GM19395 (cell line): ENCODE measurements around the gene RIPPLY3.
A peak's percentile ranks its signal among the peaks of the same experiment; 100 is the strongest.

Source experiments
- ATAC-seq: cut with Tn5 transposase; IDR thresholded peaks from one replicate; pipeline ENCODE4 v1.9.1; 2021; ENCODE audit warnings: mild to moderate bottlenecking, moderate library complexity; ENCODE audit not compliant: unreplicated experiment

Gene RIPPLY3, protein sequence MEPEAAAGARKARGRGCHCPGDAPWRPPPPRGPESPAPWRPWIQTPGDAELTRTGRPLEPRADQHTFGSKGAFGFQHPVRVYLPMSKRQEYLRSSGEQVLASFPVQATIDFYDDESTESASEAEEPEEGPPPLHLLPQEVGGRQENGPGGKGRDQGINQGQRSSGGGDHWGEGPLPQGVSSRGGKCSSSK

DNA sequence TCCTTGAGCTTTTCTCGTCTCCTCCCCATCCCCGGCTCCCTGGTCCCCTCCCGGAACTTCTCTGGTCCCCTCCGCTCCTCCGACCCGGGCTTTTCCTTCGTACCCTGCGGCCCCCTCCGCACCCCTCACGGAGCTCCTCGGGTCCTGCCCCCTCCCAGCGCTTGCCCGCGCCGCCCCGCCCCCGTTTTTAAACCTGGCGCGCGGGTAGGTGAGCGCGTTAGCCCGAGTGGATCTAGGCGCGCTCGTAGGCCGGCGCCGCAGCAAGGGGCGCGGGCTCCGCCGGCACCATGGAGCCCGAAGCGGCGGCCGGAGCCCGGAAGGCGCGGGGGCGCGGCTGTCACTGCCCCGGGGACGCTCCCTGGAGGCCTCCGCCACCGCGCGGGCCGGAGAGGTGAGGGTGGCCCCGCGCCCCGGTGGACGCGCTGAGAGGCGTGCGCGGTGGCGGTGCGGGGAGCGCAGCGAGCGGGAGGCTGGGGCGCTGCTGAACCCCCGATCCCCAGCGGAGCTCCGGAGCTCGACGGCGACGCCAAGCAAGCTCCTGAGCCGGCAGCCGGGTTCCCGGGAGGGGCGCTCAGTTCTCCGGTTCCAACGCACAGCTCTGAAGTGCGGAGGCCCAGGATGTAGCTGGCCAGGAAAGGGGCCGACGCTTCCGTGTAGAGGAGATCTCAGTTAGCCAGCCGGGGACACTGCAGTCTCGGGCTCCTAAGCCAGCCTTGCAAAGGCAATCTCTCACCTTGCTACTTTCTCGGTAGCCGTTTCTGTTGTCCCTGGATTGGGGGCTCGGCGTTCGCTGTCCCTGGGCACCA, at the start of gene RIPPLY3:
TSS of gene RIPPLY3 (plus strand) at position 217 of the 806 bp plus-strand sequence. CDS start at position 288, 71 bp downstream.
- no peak for ATAC-seq

DNA sequence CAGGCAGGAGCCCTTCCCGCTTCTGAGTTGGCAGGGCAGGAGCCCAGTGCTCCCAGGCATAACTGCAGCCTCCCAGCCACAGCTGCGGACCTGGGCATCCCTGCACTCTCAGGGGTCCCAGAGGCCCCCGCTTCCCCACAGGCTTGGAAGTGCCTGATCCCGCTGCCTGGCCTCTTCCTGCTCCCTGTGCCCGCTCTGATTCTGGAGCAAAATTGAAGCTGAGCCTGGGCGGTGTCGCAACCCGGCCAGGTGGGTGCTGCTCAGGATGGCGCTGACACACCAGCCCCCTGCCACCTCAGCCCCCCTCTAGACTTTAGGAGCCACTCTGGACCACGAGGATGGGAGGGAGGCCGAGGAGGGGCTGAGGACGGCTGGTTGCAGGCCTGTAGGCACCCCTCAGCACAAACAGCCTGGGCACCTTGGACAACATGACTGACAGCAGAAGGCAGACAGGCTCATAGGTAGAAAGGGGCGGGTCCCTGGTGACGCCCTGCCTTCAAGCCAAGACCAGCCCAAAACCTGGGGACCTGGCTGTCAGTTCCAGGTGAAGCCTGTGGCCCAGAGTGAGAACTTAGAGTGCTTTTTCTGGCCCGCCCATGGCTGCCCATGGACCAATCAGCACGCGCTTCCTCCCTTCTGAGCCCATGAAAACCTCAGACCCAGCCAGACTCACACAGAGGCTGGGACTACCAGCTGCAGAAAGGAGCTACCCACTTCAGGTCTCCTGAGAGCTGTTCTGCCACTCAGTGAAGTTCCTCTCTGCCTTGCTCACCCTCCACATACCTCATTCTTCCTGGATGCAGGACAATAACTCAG, 47.3 kb upstream of the RIPPLY3 start:
- ATAC-seq: no peak

DNA sequence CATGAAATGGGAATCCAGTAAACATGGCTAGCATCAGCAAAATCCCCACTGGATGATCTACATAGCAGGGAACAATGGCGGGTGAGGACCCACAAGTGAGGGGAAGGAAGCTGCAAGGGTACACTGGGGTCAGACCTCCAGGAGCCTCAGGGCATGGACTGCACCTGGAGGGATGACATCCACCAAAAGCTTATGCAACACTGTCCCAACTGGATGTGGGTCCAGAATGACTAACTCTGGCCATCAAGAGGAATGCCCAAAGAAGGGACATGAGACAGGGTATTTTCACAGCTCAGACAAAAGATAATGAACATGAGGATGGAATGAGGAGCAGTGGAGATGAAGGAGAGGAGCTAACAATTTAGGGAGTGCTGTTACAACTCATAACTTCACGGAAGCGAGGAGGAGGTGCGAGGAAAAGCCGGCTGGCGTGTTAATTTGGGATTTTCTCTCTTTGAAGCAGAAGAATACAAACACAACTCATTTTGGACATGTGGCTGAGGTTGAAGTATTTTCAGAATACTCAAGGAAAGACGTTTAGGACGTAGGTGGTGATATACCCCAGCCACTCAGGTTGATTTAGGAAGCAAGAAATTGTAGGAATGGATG, 45.7 kb upstream of the RIPPLY3 start:
- no peak for ATAC-seq

DNA sequence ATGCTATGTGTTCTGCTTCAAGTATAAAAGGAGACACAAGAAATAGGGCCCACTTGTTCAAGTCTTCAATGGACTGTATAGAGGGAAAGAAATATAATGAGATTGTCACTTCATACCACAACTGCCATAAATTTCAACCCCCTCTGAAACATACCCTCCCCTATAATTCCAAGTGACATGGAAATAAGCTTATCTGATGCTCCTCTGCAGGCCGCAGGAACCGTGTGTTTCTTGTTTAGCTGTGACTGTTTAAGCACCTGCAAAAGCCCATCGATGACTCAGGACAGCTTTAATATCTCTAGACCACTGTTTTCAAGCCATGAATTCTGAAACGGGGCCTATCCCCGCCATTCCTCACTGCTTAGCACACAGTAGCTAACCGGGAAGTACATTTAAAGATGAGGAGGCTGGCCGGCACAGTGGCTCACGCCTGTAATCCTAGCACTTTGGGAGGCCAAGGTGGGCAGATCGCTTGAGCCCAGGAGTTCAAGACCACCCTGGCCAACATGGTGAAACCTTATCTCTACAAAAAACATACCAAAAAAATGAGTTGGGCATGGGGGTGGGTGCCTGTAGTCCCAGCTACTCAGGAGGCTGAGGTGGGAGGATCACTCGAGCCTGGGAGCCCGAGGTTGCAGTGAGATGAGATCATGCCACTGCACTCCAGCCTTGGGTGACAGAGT, 44.3 kb upstream of the RIPPLY3 start:
- ATAC-seq: no peak

DNA sequence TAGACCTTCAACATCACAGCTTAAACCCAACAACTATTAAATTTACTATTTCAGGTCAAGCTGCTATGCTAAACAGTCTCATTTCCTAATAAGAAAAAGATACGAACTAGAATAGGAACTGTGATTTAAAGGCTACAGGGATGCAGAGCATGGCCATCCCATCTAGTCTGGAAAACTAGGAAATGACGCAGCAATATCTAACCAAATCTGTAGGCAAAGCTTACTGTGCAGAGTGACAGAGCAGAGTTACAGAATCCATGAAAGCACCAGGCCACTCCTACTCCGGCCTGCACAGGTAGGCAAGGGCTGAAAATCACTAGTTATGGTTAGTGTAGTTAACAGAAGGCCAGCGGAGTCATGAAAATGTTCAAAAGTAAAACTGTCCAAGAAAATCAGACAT, 42.1 kb upstream of the RIPPLY3 start:
- no peak for ATAC-seq

DNA sequence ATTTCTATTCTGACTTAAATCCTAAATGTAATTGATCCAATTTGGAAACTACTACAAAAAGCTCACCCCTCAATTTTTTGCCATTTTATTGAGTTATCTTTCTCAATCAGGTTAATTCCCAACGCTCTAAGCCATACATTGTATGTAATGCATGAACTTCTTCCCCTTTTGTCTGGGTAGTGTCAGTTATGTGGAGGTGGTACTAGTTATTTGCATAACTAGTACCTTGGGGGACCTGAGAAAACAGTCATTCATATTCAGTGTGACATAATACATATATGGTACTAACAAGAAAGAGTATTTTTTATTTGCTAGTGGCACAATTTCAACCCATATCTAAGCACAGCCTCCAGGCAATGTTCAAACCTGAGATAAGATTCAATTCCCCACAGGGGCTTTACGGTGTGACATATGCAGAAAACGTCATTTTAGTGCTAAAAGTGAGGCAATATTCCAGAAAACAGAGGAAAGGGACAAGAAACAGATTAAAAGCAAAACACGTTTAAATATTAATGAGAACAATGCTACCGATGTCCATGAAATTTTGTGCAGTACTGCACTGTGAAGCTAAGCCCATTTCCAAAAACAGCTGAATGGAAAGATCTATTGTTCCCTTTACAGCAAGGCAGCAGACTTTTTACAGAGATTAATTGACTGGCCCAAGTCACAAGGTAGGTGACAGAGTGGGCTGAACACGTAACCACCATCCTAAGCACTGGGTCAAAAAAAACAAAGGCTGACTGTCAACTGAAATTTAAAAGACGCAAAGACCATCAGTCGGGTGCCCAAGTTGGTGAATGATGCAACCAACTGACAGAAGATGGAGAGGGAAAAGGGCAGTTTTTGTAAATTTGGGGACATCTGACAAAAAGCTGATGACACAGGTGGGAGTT, 41.4 kb upstream of the RIPPLY3 start:
- ATAC-seq: no peak

DNA sequence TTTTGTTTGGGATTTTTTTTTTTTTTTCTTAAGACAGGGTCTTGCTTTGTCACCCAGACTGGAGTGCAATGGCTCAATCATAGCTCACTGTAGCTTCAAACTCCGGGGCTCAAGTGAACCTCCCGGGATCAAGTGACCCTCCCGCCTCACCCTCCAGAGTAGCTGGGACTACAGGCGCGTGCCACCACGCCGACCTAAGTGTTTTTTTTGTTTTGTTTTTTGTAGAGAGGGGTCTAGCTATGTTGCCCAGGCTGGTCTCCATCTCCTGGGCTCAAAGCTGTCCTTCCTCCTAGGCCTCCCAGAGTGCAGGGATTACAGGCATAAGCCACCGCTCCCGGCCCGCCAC, 40.8 kb upstream of the RIPPLY3 start:
- peak; percentile 33 for ATAC-seq

DNA sequence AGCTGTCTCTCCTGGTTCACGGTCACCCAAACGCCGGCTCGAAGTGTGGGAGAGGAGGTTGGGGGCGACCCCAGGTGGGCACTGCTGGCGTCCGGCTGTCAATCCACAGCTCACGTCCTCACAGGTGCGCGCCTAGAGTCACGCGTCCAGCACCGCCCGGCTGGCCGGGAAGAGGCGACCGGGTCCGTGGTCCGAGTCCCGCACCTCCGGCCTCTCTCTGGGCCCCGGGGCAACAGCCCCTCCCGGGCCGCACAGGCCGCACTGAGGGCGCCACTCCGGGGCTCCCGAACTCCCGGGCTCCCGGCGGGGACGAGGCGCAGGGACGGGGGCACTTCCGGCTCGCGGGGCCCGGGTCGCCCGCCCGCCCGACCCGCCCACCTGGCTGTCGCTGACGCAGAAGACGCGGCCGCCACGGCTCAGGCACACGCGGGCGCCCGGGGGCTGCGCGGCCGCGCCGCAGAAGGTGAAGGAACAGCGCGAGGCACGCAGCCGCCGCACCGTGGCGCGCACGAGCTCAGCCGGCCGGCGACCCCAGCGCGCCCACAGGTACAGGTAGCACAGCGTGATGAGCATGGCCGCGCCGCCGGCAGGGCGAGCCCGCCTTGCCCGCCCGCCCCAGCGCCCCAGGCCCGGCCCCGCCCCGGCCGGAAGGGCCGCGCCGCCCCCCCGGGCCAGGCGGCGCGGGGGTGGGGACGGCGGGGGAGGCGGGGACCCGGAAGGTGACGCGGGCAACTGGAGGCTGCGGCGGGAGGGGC, 40.3 kb upstream of the RIPPLY3 start, which contains the start of gene HLCS:
TSS of gene HLCS (minus strand) at position 604 of the 755 bp plus-strand sequence. CDS start at position 573, 31 bp downstream.
- ATAC-seq: peak; percentile 73

DNA sequence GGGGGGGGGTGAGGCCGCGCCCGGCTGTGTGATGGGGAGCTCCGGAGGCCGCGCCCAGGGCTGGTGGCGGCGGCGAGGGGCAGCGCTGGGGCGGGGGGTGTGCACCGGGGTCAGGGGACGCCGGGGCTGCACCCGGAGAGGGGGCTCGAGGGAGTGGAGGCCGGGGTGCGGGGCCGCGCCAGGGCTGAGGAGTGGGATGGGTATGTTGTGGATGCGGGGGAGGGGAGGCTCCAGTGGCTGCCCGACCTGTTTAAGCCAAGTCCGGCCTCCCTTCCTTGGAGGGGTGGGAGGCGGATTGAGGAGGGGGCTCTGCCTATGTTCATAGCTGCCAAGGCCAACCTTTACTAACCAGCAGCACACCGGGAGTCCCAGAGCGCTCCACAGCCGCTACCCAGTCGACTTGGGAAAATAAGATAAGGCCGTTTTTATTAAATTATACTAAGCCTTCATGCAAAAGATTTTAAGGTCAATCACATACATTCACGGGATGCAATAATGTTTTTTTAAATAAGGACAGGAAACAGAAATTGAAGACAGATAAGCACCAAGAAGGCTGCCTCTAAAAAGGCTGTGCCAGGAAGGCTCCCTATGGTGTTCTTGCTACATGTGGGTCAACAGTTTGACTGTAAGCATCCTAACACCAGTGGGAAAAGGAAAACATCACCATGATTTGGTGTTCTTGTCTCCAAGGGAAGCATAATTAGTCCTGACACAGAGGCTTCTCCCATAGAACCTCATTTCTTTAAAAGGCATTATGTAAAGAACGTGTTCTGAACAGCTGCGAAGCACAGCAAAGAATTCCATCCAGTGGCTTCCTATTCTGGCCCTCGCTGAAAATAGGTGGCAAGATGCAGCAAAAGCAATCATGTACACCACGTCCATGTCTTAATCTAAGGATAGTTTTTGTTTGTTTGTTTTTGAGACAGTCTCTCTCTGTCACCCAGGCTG, 39.4 kb upstream of the RIPPLY3 start:
- ATAC-seq: peak; percentile 8

DNA sequence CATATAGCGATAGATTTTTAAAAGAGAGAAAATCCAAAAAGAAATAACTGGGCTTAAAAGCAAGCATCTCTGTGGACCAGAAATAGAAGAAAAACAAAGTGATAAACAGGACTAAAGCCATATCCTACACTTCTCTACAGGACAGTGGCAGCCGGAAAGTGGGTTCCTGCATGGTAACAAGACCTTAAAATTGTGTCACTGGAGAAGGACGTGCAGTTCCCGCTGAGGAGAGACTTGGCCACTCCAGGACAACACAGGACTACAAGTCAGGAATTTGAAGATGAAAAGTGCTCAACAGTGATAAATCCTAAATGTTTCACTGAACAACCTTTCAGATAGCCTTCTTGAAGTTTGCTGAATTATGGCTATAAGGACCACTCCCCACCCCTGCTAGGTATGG, 38.1 kb upstream of the RIPPLY3 start:
- ATAC-seq: no peak

DNA sequence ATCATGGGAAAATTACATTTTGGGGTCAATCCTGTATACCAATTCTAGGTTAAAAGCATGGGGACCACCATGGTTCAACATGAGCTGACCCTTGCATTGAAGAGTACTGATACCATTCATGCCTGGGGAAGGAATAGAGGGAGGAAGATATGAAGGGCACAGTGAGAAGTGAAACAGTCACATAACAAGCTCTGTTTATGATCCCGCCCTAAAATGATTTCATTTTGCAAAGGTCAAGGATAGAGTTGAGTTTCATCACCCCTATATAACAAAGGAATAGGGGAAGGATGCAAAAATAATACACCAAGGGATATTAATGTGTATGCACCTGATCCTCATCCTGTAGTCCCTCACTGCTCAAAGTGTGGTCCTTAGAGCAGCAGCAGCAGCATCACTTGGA, 37.5 kb upstream of the RIPPLY3 start:
- ATAC-seq: no peak

DNA sequence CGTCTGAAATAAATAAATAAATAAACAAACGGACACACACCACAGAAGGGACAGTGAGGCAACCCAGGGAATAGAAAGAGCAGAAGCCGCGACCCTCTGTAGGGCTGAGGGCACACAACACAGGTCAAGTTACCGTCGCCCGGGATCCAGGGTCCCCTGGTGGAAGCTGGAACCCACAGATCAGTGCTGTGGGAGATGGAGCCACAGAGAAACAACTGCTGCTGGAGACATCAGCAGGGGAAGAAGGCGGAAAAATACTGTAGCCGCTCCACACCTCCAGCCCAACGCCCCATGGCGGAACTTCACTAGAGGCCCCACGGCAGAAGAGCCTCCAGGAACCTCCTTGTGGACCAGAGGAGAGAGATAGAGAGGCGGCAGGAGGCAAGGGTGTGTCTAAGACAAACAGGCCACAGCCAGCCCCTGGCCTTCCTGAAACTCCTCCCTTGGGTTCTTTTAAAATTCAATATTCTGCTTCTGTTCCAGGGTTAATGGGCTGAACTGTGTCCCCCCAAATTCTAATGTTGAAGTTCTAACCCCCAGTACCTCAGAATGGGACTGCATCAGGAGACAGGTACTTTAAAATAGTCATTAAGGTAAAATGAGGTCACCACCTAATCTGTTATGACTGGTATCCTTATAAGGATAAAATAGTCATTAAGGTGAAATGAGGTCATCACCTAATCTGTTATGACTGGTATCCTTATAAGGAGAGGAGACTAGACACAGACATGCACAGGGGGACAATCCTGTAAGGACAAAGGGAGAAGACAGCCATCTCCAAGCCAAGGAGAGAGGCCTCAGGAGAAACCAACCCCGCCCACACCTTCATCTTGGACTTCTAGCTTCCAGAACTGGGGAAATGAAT, 32.3 kb upstream of the RIPPLY3 start:
- no peak for ATAC-seq

DNA sequence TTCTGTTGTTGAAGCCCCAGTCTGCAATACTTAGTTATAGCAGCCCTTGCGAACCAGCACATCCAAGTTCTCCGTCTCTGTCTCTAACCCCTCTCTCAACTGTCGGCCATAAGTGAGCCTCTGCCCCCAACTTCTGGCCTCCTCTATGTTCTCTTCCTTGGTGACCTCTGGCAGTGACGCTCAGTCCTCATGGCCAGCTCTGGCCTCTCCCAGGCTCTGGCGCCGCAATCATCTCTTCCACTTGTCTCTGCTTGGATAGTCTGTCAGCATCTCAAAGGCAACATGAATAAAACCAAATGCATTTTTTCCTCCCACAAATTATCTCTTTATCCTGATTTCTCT, 31.7 kb upstream of the RIPPLY3 start:
- ATAC-seq: no peak

DNA sequence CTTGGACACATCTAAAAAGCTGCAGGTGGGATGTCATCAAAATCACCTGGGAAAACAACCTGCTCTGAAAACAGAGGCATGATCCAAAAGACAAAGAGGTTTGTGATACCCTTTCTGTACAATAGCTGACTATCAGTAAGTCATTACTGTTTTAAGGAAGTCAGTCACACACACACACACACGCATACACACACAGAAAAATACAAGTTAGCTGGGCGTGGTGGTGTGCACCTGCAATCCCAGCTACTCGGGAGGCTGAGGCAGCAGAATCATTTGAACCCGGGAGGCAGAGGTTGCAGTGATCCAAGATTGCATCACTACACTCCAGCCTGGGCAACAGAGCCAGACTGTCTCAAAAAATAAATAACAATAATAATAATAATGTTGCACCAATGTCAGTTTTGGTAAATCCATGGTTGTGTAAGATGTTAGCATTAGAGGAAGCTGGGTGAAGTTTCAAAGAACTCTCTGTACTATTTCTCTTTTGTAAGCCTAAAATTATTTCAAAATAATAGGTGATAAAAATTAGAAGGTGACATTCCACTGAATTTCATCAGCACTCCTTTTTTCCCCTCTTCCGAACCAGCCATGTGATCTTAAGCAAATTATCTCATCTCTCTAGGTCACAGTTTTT, 30.2 kb upstream of the RIPPLY3 start:
- no peak for ATAC-seq

DNA sequence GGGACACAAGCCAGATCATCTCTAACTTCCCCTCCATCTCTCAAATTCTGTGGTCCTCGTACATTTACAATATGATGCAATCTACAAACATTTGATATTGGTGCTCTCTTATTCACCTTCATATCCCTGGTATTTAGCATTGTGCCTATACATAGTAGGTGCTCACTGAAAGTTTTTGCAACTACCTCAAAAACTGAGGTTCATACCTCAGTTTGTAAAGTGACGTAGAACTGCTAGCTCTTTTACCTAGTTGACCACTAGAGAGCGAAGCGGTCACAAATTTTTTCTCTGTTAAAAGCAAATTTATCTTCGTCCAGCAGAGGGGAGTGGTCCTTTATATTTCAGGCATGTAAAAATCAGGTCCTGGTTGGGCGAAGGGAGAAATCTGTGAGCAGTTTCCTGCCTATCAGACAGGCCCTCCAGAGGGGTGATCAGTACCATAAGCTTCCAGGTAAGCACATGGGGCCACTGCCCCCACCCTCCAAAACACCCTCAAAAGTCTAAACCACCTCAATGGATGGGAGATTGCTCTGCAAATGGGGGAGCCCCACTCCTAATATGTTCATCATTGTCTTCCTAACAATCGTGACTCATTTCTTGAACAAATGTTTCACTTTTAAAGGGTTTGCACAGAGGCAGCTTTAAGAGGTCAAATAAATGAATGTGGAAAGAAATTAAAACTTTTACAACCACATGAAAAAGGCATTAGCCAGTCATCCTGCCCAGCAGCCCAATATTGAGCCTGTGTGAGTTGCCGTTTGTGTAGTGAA, 29.4 kb upstream of the RIPPLY3 start:
- peak; percentile 79 for ATAC-seq
